Stimulated activated effector memory CD8-positive, alpha-beta T cell treated with anti-CD3 and anti-CD28 coated beads, Interleukin-12 subunit alpha, Interleukin-12 subunit beta, amount 100 ng/mL, for 72 hours (primary cell): Measurements from ENCODE around the gene RABGAP1L.
A peak's percentile ranks its signal among the peaks of the same experiment; 100 is the strongest.

Experiments used
- ATAC-seq: fragments of 150-1000 bp; cut with Tn5 transposase; 2 replicates; pipeline ENCODE4 v1.10.0; 2021
- DNase-seq, 2 donors: peaks; one replicate each; pipeline ENCODE4 v3.0.0; 2021 to 2022; ENCODE audit warnings: low spot score in 2 of 2
- H3K27ac Mint-ChIP-seq: one replicate; pipeline ENCODE4 v1.8.0; 2022; ENCODE audit warnings: mild to moderate bottlenecking, mixed read lengths
- H3K36me3 Mint-ChIP-seq: one replicate; pipeline ENCODE4 v1.8.0; 2022; ENCODE audit warnings: mild to moderate bottlenecking, mixed read lengths
- H3K4me1 Mint-ChIP-seq: one replicate; pipeline ENCODE4 v1.8.0; 2022; ENCODE audit warnings: mixed read lengths
- H3K4me3 Mint-ChIP-seq: one replicate; pipeline ENCODE4 v1.8.0; 2022; ENCODE audit warnings: mild to moderate bottlenecking, mixed read lengths
- H3K9me3 Mint-ChIP-seq: one replicate; pipeline ENCODE4 v1.8.0; 2022; ENCODE audit warnings: mixed read lengths

RABGAP1L gene

GRCh38 chr1:174965362-174966007 is 806.2 kb downstream of the RABGAP1L start:
- DNase-seq (peak in 1 of 2 donors; percentile 56), ATAC-seq (no peak)
- Mint-ChIP-seq H3K27ac (peak overlapping the region; percentile 84), H3K4me3 (peak overlapping the region; percentile 72), H3K36me3 (peaks cover 22% of the 10 kb centered on the region), H3K4me1 (peaks cover 56% of the 10 kb centered on the region), H3K9me3 (no peaks in the 10 kb centered on the region)

DNA sequence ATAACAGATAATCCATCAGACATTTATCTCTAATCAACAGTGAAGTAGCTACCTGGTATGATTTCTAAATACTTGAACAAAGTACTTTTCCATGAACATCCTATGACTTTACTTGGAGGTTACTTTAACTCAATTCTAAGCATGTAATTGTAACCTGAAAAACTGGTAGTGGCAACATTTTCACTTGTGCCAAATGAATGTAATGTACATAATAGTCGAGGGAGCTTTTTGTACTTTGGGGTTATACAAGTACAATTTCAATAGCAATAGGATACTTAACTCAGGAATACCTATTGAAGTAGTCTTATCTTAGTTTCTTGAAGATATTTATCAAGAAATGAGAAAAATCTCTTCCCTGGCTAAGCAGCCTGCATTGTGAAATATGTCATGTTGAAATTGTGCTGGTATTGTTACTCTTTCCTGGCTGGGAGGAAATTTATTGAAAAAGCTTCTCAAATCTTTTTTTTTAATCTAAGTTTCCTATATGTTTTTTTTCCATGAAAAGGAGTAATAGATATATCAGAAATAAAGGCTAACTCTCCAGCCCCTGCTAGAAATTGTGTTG is 806.8 kb downstream of the RABGAP1L start:
- Mint-ChIP-seq H3K36me3 (peaks cover 23% of the 10 kb centered on the region), H3K27ac (peak overlapping the region; percentile 84), H3K9me3 (no peaks in the 10 kb centered on the region)

GRCh38 chr1:174967845-174968705 is 808.8 kb downstream of the RABGAP1L start:
- H3K36me3 Mint-ChIP-seq = peaks cover 28% of the 10 kb centered on the region
- H3K9me3 Mint-ChIP-seq = no peaks in the 10 kb centered on the region
- ATAC-seq = no peak
- DNase-seq = no peak
- peak overlapping the region; percentile 72 for H3K4me3 Mint-ChIP-seq
- H3K27ac Mint-ChIP-seq = peak overlapping the region; percentile 94
- peaks cover 68% of the 10 kb centered on the region for H3K4me1 Mint-ChIP-seq

More for the DNA sequence above, 806.8 kb downstream of the RABGAP1L start:
- peaks cover 56% of the 10 kb centered on the region for H3K4me1 Mint-ChIP-seq
- DNase-seq = no peak
- no peak for ATAC-seq
- H3K4me3 Mint-ChIP-seq = peak overlapping the region; percentile 72

- H3K27ac Mint-ChIP-seq = peak overlapping the region; percentile 94
- peaks cover 66% of the 10 kb centered on the region for H3K4me1 Mint-ChIP-seq
- peak overlapping the region; percentile 72 for H3K4me3 Mint-ChIP-seq
- peaks cover 33% of the 10 kb centered on the region for H3K36me3 Mint-ChIP-seq
- peak in 1 of 2 donors; percentile 64 for DNase-seq
- no peaks in the 10 kb centered on the region for H3K9me3 Mint-ChIP-seq
- peak; percentile 74 for ATAC-seq
These were observed 809.5 kb downstream of the RABGAP1L start for GRCh38 chr1:174968750-174969244.

DNA sequence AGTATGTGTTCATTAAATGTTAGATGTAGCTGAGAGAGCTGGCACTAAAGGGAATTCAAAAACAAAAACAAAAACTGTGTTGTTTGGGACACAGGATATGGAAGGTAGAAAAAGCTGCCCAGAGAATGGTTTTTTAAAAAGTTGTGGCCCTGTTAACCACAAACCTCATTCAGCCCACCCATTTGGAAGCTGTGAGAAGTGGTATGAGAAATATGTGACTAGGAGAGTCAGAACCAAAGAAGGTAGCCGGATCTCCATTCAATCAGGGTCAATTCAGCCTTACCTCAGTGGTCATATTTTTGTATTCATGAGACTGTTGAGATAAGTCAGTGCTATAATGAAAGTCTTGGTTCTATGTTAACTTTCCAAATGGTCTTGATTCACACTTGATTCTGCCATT is 810.7 kb downstream of the RABGAP1L start:
- Mint-ChIP-seq H3K36me3 (peaks cover 39% of the 10 kb centered on the region), H3K4me3 (peak overlapping the region; percentile 72), H3K9me3 (no peaks in the 10 kb centered on the region), H3K27ac (peak overlapping the region; percentile 94), H3K4me1 (peaks cover 56% of the 10 kb centered on the region)
- DNase-seq = peak in 1 of 2 donors; percentile 74
- ATAC-seq = peak; percentile 84

DNA sequence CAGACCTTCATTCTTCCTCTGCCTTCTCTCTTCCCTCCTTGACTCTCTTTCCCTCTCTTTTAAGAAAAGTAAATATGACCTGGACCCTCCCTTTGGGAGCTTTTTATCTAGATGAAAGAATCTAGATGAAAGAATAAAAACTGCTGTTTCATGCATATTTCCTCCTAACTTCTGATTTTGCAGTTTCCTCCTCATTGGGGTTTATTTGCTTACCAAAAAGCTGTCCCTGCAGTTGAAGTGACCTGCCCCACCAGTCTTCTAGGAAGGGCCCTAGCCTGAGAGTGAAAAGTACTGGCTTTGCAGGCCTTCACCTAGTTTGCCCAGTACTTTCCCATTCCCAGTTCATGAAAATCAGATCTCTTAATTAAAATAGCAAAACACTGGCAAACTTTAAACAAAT is 812.1 kb downstream of the RABGAP1L start:
- Mint-ChIP-seq H3K4me1 (peaks cover 56% of the 10 kb centered on the region), H3K36me3 (peaks cover 48% of the 10 kb centered on the region), H3K27ac (peak overlapping the region; percentile 55), H3K9me3 (no peaks in the 10 kb centered on the region), H3K4me3 (peak overlapping the region; percentile 34)
- no peak for DNase-seq
- ATAC-seq = no peak

- H3K27ac Mint-ChIP-seq = peak overlapping the region; percentile 55
These were observed 812.6 kb downstream of the RABGAP1L start for GRCh38 chr1:174971902-174972301.

GRCh38 chr1:174974711-174975119 is 815.4 kb downstream of the RABGAP1L start:
- Mint-ChIP-seq H3K4me1 (peaks cover 53% of the 10 kb centered on the region), H3K36me3 (peaks cover 60% of the 10 kb centered on the region), H3K9me3 (no peaks in the 10 kb centered on the region), H3K27ac (no peak overlapping the region), H3K4me3 (no peak overlapping the region)
- ATAC-seq = no peak
- no peak for DNase-seq

More at GRCh38 chr1:174971902-174972301, 812.6 kb downstream of the RABGAP1L start:
- Mint-ChIP-seq H3K9me3 (no peaks in the 10 kb centered on the region), H3K4me3 (peak overlapping the region; percentile 34), H3K36me3 (peaks cover 48% of the 10 kb centered on the region), H3K4me1 (peaks cover 58% of the 10 kb centered on the region)
- no peak for ATAC-seq
- DNase-seq = no peak

- Mint-ChIP-seq H3K9me3 (no peaks in the 10 kb centered on the region), H3K4me1 (peaks cover 51% of the 10 kb centered on the region), H3K27ac (peak overlapping the region; percentile 44), H3K36me3 (peaks cover 60% of the 10 kb centered on the region), H3K4me3 (no peak overlapping the region)
- ATAC-seq = no peak
- no peak for DNase-seq
These were observed 816.4 kb downstream of the RABGAP1L start for GRCh38 chr1:174975764-174976163.

DNA sequence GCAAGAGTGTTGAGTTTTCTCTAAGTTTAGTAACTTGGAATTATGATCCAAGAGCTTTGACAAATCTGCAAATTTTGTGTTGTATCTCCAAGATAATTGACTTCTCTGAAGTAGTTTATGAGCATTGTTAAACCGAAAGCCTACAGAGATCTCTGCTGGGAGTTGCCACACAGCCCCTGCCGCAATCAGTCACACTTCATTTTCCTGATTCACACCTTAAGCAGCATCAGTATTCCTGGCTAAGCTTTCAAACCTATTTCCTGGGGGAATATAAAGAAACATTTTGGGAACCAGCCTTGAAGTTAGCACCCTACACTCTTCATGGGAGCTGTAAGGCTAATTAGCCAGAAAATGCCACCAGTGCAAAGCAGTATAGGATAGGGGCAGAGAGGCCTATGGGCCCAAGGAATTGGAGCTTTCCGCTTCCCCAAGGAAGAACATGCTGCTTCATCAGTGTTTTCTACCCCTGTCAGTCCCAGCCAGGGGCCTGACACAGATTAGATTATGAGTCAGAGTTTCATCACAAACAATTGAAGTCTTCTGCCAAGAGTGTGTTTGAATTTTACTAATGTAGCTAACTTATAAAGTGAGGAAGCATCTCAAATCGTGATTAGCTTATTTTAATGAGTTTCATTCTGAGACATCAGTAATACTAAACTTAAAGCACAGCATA is 817.3 kb downstream of the RABGAP1L start:
- H3K27ac Mint-ChIP-seq = peak overlapping the region; percentile 35
- ATAC-seq = peak; percentile 95
- H3K4me1 Mint-ChIP-seq = peaks cover 47% of the 10 kb centered on the region
- H3K4me3 Mint-ChIP-seq = no peak overlapping the region
- no peak for DNase-seq
- no peaks in the 10 kb centered on the region for H3K9me3 Mint-ChIP-seq
- peaks cover 64% of the 10 kb centered on the region for H3K36me3 Mint-ChIP-seq

- peaks cover 9% of the 10 kb centered on the region for H3K4me1 Mint-ChIP-seq
- no peak overlapping the region for H3K27ac Mint-ChIP-seq
- H3K9me3 Mint-ChIP-seq = no peaks in the 10 kb centered on the region
- no peak overlapping the region for H3K4me3 Mint-ChIP-seq
- peaks cover 67% of the 10 kb centered on the region for H3K36me3 Mint-ChIP-seq
- peak; percentile 19 for ATAC-seq
- no peak for DNase-seq
These were observed 823.8 kb downstream of the RABGAP1L start for GRCh38 chr1:174982971-174983689.

- ATAC-seq = no peak
- no peak for DNase-seq
- no peaks in the 10 kb centered on the region for H3K9me3 Mint-ChIP-seq
- no peak overlapping the region for H3K27ac Mint-ChIP-seq
- peaks cover 23% of the 10 kb centered on the region for H3K4me1 Mint-ChIP-seq
- H3K4me3 Mint-ChIP-seq = no peak overlapping the region
- H3K36me3 Mint-ChIP-seq = peaks cover 60% of the 10 kb centered on the region
These were observed 825.6 kb downstream of the RABGAP1L start for GRCh38 chr1:174984952-174985351.

DNA sequence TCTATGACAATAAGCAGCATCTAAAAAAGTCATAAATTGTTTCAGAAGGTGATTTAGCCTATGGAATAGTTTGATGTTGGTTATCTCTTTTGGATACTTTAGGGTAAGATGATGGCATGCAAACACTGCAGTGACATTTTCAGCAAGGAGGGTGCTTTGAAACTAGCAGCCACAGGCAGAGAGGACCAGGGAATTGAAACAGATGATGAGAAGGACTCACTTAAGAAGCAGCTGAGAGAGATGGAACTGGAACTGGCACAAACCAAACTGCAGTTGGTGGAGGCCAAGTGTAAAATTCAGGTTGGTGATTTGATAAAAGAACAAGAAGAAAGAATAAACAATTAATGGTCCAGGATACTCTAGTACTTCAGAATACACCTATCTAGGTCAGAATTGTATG is 829.2 kb downstream of the RABGAP1L start:
- Mint-ChIP-seq H3K4me3 (no peak overlapping the region), H3K27ac (peak overlapping the region; percentile 41), H3K36me3 (peaks cover 43% of the 10 kb centered on the region), H3K9me3 (no peaks in the 10 kb centered on the region), H3K4me1 (peaks cover 17% of the 10 kb centered on the region)
- DNase-seq (no peak), ATAC-seq (no peak)

DNA sequence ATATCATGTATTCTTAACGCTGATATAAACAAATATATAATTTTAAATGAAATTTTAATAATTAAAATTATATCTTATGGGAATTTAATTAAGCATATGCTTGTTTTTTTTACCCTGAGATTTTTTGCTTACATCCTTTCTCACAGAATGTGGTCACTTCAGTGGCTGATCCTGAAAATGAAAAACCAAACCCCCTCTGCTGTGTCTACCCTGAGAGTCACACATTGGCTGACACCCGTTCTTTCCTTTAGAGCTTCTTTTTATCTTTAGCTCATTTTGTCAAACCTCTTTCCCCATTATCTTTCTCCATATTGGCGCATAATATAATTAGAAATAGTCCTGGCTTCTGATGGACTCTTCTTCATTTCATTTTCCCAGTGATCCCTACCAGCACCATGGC is 829.7 kb downstream of the RABGAP1L start:
- H3K27ac Mint-ChIP-seq = peak overlapping the region; percentile 79
- DNase-seq (no peak), ATAC-seq (peak; percentile 44)
- H3K9me3 Mint-ChIP-seq = no peaks in the 10 kb centered on the region
- H3K4me3 Mint-ChIP-seq = peak overlapping the region; percentile 58
- peaks cover 17% of the 10 kb centered on the region for H3K4me1 Mint-ChIP-seq
- H3K36me3 Mint-ChIP-seq = peaks cover 44% of the 10 kb centered on the region
